Body of pancreas (tissue), 4 donors: ENCODE measurements around the gene RAPH1.

Experiments used
- CTCF ChIP-seq, 7 experiments: fragments of 450-650 bp in 4 of 7; fragments of 200-600 bp in 3 of 7; sonication (generic) in 3 of 7; IDR thresholded peaks; one replicate each; pipeline ENCODE4 v1.5.1; 2016 to 2019; ENCODE audit warnings: antibody characterized with exemption in 7 of 7
- POLR2A ChIP-seq, 3 donors: fragments of 450-650 bp; IDR thresholded peaks; one replicate each; pipeline ENCODE4 v1.6.1; 2016; ENCODE audit warnings: antibody characterized with exemption in 3 of 3, mild to moderate bottlenecking in 2 of 3

GRCh38 chr2:203437511-203437910 is 97.6 kb downstream of the RAPH1 start:
- no peak for TF ChIP-seq CTCF (IDR thresholded peaks at IDR 0.05)
- TF ChIP-seq POLR2A (IDR thresholded peaks at IDR 0.05), result no peak
